SK-N-MC (cell line): Measurements from ENCODE around the gene FCHO1.

Source experiments
- DNase-seq: peaks from one replicate; pipeline ENCODE4 v3.0.0-alpha.2; 2011; ENCODE audit warnings: low read depth, low spot score
- H3K27ac ChIP-seq: fragments of 200-600 bp; sonication (generic); 2 replicates; pipeline ENCODE4 v1.5.1; 2016; ENCODE audit warnings: mixed run types
- H3K36me3 ChIP-seq: fragments of 200-600 bp; sonication (generic); 2 replicates; pipeline ENCODE4 v1.6.1; 2017; ENCODE audit warnings: antibody characterized with exemption, low read length, mixed read lengths; ENCODE audit not compliant: insufficient read depth
- H3K4me3 ChIP-seq: fragments of 200-600 bp; sonication (generic); 2 replicates; pipeline ENCODE4 v1.5.1; 2016
- H3K9ac ChIP-seq: fragments of 200-600 bp; sonication (generic); 2 replicates; pipeline ENCODE4 v1.8.0; 2017; ENCODE audit warnings: mixed run types, mixed read lengths; ENCODE audit not compliant: insufficient read length
- H3K9me3 ChIP-seq: fragments of 200-600 bp; sonication (generic); 2 replicates; pipeline ENCODE4 v1.6.1; 2017; ENCODE audit warnings: low read depth, mild to moderate bottlenecking, antibody characterized with exemption, low read length, moderate library complexity, mixed read lengths
- EZH2 ChIP-seq: fragments of 200-600 bp; sonication (generic); IDR thresholded peaks from one replicate; pipeline ENCODE4 v1.6.1; 2017; ENCODE audit warnings: antibody characterized with exemption
- FOXP2 ChIP-seq: optimal IDR thresholded peaks from 2 replicates; pipeline ENCODE3; 2011; ENCODE audit warnings: mild to moderate bottlenecking, moderate library complexity; ENCODE audit not compliant: insufficient read depth; ENCODE audit errors: extremely low read length, control extremely low read depth
- POLR2AphosphoS5 ChIP-seq: IDR thresholded peaks from 2 replicates; pipeline ENCODE4 v1.6.1; 2012; ENCODE audit warnings: mild to moderate bottlenecking, low read depth, low read length, borderline replicate concordance

The FCHO1 gene

DNA sequence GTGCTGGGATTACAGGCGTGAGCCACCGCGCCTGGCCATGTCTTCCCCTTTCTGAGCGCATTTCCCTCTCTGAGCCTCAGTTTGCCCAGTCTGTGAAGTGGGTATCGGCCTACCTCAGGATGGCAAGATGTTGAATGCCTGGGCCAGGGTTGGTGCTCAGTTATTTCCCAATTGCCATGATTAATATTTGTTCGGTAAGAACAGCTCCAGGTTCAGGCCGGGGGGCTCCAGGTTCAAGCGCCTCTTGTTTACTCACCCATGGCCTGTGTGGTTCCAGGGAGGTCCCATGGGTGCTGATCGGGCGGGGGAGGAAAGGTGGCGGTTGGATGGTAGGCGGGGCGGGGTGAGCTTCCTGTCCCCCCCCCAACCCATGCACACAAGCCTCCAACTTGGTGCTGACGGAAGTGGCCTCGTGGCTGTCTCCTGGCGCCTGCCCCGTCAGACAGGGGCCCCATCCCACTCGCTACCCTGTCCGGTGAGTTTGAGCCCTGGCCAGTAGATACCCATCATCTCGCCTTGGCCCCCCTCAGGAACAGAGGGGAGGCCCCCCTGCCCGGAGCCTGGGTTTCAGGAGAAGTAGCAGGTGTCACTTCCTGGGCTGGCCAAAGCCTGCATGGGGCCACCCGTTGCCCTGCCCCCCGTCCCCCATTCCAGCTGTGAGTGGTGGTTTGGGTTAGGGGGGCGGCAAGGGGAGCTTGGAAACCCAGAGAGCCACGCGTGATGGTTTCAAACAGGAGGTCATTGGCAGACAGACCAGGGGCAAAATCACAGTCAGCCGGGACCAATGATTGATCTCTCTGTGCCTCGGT lies at the start of gene FCHO1:
Gene FCHO1, plus strand, starts transcription at position 375 of the 809 bp plus-strand sequence. CDS start 3,688 bp downstream, outside the sequence.
- Histone ChIP-seq H3K4me3 (no peak within 1 kb of the TSS), H3K36me3 (no peaks in the 10 kb centered on the region), H3K9ac (no peak within 1 kb of the TSS), H3K9me3 (no peaks in the 10 kb centered on the region), H3K27ac (no peak within 1 kb of the TSS)
- no peak for DNase-seq
- TF ChIP-seq POLR2AphosphoS5, result no peak
- no peak for TF ChIP-seq FOXP2
- no peak for TF ChIP-seq EZH2

- no peak overlapping the region for H3K9ac ChIP-seq
- no peaks in the 10 kb centered on the region for H3K36me3 ChIP-seq
- H3K4me3 ChIP-seq, result no peak overlapping the region
- H3K9me3 ChIP-seq, result no peaks in the 10 kb centered on the region
- H3K27ac ChIP-seq, result no peak overlapping the region
- TF ChIP-seq FOXP2 (no peak), EZH2 (no peak), POLR2AphosphoS5 (no peak)
- no peak for DNase-seq
Observed at GRCh38 chr19:17703824-17704463, 47.3 kb upstream of the FCHO1 start.

DNA sequence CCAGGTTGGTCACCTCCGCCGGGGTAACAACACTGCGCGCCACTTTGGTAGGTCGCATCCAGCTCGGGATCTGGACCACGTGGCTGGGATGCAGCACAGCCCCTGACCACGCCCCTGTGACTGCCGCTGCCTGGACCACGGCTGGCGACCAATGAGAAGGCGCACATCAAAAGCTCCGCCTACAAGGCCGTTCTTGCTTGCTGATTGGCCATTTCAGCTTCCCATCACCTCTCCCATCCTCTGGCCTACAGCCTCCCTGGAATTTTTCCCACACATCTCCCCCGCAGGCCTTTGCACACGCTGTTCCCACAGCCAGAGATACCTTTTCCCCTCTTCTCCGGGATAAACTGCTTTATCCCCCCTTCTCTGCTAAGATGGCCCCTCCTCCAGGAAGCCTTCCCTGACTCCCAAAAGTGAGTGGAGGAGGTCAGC lies 44.5 kb upstream of the FCHO1 start:
- H3K4me3 ChIP-seq, result no peak overlapping the region
- DNase-seq, result no peak
- TF ChIP-seq FOXP2, result no peak
- TF ChIP-seq POLR2AphosphoS5, result no peak
- TF ChIP-seq EZH2, result no peak

DNA sequence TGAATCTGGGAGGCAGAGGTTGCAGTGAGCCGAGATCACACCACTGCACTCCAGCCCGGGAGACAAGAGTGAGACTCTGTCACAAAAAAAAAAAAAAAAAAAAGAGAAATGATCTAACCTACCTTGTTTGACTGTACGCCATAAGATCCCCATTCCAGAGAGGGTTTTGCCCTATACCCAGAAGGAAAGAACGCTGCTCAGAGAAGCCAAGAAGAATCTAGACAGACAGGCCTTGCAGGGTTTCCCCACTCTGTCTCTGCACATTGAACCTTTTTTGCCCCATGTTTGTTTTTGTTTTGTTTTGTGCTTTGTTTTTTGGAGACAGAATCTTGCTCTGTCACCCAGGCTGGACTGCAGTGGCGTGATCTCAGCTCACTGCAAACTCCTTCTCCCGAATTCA lies 39.4 kb upstream of the FCHO1 start:
- no peaks in the 10 kb centered on the region for H3K36me3 ChIP-seq
- TF ChIP-seq EZH2 (no peak), POLR2AphosphoS5 (no peak)
- no peaks in the 10 kb centered on the region for H3K9me3 ChIP-seq
- no peak overlapping the region for H3K4me3 ChIP-seq
- H3K9ac ChIP-seq, result no peak overlapping the region
- H3K27ac ChIP-seq, result no peak overlapping the region
- no peak for DNase-seq

More for the DNA sequence above, 44.5 kb upstream of the FCHO1 start:
- Histone ChIP-seq H3K9ac (no peak overlapping the region), H3K36me3 (no peaks in the 10 kb centered on the region), H3K9me3 (no peaks in the 10 kb centered on the region), H3K27ac (no peak overlapping the region)

- DNase-seq, result no peak
- H3K9me3 ChIP-seq, result no peaks in the 10 kb centered on the region
- no peak overlapping the region for H3K27ac ChIP-seq
Observed at GRCh38 chr19:17716309-17716929, 34.9 kb upstream of the FCHO1 start.

DNA sequence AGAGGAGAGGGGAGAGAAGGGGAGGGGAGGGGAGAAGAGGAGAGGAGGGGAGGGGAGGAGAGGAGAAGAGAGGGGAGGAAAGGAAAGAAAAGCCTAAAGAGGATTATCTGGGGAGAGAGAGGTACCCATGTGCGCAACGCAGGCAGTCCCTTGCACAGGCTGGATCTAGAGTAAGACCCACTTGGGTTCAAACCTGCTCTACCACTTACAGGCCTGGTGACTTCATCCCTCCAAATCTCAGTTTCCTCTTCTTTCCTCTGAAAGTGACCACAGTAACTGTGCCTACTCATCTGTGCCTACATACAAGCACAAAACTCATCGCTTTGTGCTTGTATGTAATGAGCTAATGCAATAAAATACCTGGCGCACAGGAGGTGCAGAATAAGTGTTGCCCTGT lies 32.7 kb upstream of the FCHO1 start:
- TF ChIP-seq FOXP2 (no peak), EZH2 (no peak), POLR2AphosphoS5 (no peak)
- Histone ChIP-seq H3K9ac (no peak overlapping the region), H3K9me3 (no peaks in the 10 kb centered on the region), H3K36me3 (peaks cover 4% of the 10 kb centered on the region; the same call in 1 of the 2 replicates), H3K27ac (no peak overlapping the region), H3K4me3 (peak overlapping the region; percentile 82; the same call in 1 of the 2 replicates)
- DNase-seq, result no peak

More at GRCh38 chr19:17716309-17716929, 34.9 kb upstream of the FCHO1 start:
- no peak overlapping the region for H3K9ac ChIP-seq
- no peaks in the 10 kb centered on the region for H3K36me3 ChIP-seq
- H3K4me3 ChIP-seq, result no peak overlapping the region
- no peak for TF ChIP-seq POLR2AphosphoS5
- no peak for TF ChIP-seq EZH2
- no peak for TF ChIP-seq FOXP2

GRCh38 chr19:17718947-17719711 lies 32.1 kb upstream of the FCHO1 start, which contains the start of gene MAP1S:
TSS of gene MAP1S (plus strand) at chr19:17719480. CDS start at chr19:17719503, 23 bp downstream.
- no peak for DNase-seq
- Histone ChIP-seq H3K36me3 (peaks cover 4% of the 10 kb centered on the region; the same call in 1 of the 2 replicates), H3K9me3 (no peaks in the 10 kb centered on the region), H3K4me3 (peak within 1 kb of the TSS; percentile 82), H3K9ac (peak within 1 kb of the TSS; percentile 77), H3K27ac (no peak within 1 kb of the TSS)
- TF ChIP-seq FOXP2, result peak; percentile 25
- TF ChIP-seq EZH2, result no peak
- TF ChIP-seq POLR2AphosphoS5, result peak; percentile 85; the same call in 1 of the 2 replicates
